NT2/D1 (cell line): ENCODE data around the gene CAMK2N1.

Experiments
- SUZ12 ChIP-seq: IDR thresholded peaks from 2 replicates; pipeline ENCODE4 v1.6.1; 2011; ENCODE audit not compliant: insufficient read length, insufficient read depth; ENCODE audit errors: extremely low read depth
- YY1 ChIP-seq: IDR thresholded peaks from 2 replicates; pipeline ENCODE4 v1.6.1; 2011; ENCODE audit not compliant: insufficient read length, insufficient read depth
- ZNF274 ChIP-seq: IDR thresholded peaks from 2 replicates; pipeline ENCODE4 v1.6.1; 2011; ENCODE audit warnings: mild to moderate bottlenecking, low read depth, low read length

GRCh38 chr1:20499718-20500117 lies 13.7 kb upstream of the CAMK2N1 start:
- TF ChIP-seq ZNF274 (no peak), YY1 (no peak), SUZ12 (no peak)
